HL-60/S4 treated with phorbol 12-myristate 13-acetate at 8.2 ng/mL for 4 days and 3 days (cell line): Measurements from ENCODE around the gene COLEC11.
"Not testable (repeated sequence)": the region's sequence is repeated elsewhere in the genome, so short reads cannot be mapped to it uniquely, and the experiment has no call there.

Source experiments
- in situ Hi-C: fragments of 300-500 bp; cut with MboI; formaldehyde crosslinking; loops from 2 replicates; pipeline ENCODE4 v1.15.0; 2022; ENCODE audit warnings: low sequenced_read_pairs

The COLEC11 gene

DNA sequence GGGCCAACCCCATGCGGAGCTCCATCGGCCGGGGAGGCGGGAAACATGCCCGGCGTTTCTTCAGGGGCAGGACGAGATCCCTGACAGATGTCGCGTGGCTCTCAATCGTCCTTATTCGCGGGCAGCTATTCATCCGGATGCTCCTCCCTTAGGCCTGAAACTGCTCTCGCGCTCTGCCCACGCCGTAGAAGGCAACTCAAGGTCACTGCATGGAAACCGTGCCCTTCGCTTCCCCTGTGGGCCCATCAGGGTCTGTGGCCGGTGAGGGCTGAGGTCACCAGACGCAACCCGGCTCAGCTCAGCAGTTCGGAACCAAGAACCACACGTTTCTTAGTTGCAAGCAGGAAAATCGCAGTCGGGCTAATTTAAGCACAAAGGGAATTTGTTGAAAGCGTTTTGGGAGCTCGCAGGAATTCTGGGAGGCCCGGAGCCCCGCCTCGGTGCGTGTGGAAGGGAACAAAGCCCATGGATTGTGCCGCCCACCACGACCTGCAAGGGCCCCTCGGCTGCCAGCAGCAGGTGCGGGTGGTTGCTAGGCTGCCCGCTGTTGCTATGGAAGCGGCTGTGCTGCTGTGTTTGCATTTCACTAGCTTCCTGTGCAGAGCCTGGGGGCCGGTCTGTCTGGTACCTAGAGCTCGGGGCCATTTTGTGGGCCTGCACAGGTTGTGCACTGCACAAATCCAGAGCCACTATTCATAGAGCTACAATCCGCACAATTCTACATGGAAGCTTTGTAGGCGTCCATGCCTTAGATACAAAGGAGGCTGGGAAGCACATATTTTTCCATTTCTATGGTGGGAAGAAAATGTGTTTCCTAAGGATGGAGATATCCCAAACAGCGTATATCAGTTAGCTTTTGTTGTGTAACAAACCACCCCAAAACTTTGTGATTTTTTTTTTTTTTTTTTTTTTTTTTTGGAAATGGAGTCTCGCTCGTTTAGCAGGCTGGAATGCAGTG is 57.1 kb downstream of the COLEC11 start:
- in situ Hi-C loops, result no loop called here

DNA sequence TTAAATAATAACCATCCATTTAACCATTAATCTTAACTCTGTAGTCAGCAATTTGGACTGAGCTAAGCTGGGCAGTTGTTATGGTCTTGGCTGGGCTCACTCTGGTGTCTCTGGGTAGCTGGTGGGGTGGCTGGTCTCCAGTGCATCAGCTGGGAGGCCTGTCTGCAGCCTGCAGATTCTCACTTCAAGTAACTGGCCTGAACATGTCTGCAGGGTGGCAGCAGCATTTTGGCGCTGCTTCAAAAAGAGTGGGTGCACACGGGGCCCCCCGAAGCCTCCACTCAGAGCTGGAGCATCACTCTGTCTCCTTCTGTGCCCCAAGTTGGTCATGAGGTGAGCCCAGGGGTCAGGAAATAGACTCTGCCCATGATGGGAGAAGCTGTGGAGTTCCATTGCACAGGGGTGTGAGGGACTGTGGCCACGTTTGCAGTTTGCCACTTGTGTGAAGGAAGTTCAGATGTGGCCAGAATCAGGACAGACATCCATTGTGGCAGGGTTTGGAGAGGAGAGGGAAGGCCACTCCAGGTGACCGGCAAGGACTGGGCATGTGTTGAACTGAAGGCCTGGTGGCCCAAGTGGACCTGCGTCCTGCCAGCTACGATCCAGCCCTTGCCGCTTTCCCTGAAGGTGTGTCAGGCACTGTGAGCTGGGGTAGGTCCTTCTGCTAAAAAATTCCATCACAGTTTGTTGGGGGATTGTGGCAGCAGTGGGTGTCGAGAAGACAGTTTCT is 58.1 kb downstream of the COLEC11 start:
- in situ Hi-C loops, result no loop called here

DNA sequence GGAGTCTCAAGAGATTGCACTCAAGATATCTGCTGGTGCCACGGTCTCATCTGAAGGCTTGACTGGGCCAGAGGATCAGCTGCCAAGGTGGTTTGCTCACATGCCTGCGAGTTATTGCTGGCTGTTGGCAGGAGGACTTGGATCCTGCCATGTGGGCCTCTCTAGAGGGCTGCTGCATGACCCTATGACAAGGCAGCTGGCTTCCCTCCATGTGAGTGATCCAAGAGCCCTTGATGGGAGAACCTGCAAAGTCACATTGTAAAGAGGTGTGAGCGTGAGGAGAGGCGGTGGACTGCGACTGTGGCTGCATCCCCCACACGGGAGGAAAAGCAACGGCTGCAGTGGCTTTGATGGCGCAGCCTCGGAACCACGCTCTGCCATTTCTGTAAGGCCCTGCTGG is 59.1 kb downstream of the COLEC11 start:
- in situ Hi-C loops, result no loop called here

DNA sequence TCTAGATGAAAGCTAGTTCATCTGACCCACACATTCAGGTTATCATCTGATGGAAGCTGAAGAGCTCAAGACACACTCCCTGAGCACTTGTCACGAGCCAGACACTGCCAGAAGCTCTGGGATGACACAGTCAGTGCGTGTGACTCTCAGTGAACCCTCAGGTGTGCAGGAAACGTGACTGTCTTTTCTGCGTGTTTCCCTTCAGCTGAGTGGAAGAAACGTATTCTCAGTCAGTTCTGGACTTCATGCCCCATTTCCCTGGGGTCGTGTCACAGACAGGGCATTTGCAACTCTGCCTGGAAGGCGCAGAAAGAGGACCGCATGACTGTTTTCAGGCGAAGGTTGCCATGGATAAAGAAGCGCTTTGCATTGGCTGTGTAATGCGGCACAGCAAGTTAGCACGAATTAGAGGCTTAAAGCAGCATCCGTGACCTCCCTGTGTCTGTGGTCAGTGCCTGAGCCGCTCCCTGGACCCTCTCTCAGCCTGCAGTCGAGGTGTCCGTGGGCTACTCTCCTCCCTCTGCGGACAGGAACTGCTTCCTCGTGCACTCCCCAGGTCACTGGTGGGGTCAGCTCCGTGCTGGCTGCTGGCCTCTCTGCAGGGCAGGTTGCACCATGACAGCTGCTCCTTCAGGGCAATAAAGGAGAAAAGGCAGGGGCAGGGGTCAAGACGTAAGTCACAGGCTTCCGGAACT is 59.8 kb downstream of the COLEC11 start:
- in situ Hi-C loops, result no loop called here

DNA sequence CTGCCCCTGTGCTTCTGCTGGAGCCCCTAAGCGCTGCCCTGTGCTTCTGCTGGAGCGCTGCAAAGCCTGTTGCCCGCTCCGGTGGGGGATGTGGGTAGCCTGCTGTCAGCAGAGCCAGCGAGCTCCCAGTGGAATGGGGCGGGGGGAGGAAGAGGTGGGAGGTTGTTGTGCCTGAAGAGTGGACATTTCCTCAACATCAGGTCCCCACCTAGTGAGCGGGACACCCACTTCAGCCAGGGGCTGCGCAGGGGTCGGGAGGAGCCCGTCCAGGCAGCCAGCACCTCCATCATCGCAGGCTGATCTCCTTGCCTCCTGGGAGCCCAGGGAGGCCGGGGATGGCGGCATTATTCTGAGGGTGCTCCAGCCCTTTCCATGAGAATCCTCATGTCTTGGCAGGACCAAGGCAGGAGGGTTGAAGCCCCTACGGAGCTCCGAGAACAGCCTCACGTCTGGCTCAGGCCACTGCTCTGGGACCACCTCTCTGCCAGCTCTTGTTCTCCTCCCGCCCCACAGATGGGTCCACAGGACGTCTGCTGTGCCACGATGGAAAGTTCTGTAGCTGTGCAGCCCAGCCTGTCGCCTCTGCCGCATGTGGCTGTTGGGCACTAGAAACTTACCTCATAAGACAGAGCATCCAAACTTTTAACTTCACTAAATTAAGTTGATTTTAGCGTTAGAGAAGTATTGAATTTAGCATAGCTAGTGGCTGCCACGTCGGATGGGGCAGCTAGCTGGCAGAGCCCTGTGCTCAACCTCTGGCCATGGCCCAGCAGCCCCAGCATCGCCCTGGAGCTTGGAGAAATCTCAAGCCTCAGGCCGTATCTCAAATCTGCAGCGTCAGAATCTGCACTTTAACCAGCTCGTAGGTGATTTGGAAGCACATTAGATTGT is 61.2 kb downstream of the COLEC11 start:
- in situ Hi-C loops, result no loop called here

DNA sequence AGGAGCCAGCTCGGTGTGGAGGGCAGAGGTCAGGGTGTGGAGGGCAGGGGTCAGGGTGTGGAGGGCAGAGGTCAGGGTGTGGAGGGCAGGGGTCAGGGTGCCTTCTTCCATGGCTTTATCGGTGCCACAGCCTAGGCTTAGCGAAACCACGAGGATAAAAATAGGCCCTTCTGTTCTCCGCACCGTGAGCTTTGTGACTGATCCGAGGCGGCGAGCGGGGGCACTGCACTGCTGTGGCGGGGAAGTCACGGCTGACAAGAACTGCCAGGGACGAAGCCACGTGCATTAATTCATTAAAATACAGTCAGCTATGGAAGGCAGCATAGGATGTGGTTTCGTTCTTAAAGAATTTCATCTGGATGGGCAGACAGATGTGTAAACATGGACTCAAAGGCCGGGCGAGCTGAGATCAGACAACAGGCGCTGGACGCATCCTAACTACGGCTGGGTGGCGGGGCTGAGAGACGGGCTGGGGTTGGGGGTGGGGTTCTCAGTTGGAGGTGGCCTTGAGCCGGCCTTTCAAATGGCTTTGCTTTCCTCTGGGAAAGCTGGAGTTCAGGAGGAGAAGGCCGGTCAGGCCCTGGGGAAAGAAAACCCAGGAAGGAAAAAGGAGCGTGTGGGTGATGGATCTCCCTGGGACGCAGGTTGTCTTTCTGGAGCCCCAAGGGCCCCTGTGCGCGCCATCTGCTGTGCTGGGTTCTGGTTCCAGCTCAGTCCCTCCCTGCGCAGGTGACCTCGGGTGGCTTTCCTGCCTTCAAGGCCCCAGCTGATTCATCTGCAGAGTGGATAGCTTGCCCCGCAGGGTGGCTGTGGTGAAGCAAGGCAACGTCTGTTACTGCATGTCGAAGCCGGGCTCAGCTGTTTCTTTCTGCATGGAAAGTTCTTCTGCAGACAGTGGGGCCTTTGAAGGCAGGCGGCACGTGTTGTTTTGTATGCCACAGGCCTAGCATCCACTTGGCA is 62.1 kb downstream of the COLEC11 start:
- in situ Hi-C loops, result no loop called here

DNA sequence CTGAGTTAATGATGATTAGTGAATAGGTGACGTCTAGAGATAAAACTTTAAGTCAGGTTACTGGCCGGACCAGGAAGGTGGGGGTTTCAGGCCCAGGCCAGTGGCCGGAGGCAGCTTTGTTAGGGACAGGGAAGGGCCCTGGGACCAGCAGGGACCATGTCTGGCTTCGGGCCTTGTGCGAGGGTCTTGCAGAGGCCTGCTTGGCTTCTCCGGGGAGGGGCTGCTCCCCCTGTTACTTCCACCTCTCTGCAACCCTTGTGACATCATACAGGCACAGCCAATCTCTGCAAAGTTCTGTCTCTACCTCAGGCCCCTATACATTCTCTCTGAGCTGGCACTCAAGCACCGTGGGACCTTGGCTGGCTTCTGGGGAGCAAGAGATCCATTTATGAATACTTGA is 63.0 kb downstream of the COLEC11 start, which contains the start of gene ALLC:
ALLC (plus strand) TSS at position 320 of the 400 bp plus-strand sequence. CDS start 12,958 bp downstream, outside the sequence.
- in situ Hi-C loops, result no loop called here

DNA sequence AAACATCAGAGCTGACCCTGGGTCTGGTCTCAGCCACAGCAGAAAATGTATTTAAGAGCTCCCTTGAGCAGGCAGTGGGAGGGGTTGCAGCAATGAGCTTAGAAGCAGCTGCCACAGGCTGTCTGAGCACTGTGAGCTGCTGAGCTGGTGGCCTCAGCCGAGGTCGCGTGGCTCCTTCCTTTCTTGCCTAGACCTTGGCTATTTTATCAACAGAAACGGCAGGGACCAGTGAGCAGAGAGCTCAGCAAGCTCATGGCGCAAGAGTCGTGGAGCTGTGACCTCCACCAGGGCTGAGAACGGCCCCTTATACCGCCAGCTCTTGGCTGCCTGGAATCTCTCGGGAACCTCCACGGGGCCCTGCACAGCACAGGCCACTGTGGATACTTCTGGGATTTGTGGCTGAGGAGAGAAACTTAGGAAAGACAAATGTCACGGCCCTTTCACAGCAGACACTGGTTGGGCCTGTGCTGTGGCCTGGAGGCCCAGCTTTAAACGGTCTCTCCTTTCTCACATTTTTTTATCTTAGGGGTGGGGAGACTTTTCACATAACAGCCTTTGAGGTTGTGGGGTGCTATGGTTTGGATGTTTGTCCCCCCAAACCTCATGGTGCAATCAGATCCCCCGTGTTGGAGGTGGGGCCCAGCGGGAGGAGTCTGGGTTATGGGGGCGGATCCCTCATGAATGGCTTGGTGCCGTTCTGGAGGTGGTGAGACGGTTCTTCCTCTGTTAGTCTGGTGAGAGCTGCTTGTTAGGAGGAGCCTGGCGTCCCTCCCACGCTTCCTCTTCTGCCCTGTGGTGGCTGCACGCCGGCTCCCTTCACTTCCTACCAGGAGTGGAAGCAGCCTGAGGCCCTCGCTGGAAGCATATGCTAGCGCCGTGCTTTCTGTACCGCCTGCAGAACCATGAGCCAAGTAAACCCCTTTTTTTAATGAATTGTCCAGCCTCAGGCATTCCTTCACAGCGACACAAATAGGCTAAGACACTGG is 64.8 kb downstream of the COLEC11 start:
- in situ Hi-C loops, result no loop called here

DNA sequence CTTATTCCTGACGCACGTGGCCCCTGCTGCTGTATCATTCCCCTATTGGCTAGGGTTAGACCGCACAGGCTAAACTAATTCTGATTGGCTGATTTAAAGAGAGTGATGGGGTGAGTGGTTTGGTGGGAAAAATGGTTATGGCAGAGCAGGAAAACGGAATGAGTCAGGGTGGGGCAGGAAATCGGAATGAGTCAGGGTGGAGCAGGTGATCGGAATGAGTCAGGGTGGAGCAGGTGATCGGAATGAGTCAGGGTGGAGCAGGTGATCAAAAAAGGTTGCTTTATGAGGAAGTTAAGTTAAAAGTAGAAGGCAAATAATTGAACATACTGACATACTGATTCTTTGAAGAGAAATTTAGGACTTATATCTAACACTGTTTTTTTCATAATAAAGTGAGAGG is 65.7 kb downstream of the COLEC11 start:
- in situ Hi-C loops, result not testable (repeated sequence)

DNA sequence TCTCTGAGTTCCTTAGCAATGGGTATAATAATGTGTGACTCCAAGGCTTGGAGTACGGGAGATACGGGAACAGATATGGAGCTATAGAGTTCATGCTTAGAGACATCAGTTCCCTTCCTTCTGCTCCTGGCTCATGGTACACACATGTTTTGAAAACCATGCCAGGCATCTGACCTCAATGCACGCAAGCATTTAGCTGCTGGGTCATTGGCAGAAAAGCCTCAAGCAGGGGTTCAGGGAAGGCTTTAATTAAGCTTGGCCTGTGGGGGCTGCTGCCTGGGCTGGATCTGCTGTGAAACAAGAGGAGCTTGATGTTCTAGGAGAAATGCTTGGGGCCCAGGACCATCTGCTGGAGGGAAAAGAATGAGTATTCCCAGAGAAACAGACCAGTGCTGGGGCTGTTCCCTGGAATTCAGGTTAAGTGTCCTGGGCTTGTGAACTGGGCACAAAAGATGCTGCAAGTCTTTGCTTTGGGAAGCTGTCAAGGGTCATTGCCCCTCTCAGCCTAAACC is 66.3 kb downstream of the COLEC11 start:
- in situ Hi-C loops, result no loop called here

DNA sequence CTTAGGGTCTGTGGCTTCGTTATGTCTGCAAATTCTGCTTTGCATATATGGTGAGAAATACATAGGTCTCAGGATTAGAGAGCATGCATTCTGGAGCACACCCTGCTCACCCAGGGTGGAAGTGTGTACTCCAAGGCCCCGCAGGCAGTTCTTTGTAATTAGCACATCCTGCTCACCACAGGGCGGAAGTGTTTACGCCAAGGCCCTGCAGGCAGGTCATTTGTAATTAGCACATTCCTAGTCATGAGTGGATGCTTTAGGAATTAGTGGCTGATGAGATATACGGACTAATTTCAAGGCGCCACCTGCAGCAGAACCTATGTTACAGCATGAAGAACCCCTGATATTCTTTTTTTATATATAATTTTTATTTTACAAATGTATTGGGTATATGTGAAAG is 67.3 kb downstream of the COLEC11 start:
- in situ Hi-C loops, result no loop called here

DNA sequence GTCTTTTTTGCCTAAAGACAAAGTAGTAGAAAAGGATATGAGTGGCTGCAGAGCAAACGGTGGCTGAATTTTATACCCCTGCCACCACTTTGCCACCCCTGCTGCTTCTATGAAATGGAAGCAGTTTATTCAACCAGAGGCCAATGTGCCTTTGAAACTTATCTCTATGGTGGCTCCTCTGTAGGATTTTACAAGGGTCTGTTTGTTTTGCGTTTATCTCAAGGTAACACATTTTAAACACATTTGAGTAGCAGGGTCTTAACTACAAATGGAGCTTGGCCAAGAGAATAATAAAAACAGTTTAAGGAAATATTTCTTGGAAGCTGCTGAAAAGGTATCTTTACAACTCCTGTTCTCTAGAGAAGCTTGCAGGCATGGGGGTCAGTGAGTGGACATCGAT is 69.2 kb downstream of the COLEC11 start:
- in situ Hi-C loops, result no loop called here

DNA sequence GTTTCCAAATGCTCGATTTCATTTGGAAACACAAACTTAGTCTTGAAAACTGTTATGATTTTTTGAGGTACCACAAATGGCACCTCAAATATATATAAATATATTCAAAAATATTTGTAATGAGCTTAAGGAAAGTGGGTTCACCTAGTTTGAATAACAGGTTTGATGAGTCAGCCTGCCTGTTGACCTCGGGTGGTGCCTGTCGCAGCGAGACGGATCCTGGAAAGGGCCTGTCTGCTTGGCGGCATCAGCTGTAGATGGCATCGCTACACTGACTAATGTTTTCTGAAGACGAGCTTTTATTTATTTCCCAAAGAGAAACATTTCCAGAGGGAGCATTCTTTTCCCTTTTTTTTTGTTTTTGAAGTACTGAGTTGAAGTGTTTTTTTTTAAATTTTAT is 70.0 kb downstream of the COLEC11 start:
- in situ Hi-C loops, result no loop called here

DNA sequence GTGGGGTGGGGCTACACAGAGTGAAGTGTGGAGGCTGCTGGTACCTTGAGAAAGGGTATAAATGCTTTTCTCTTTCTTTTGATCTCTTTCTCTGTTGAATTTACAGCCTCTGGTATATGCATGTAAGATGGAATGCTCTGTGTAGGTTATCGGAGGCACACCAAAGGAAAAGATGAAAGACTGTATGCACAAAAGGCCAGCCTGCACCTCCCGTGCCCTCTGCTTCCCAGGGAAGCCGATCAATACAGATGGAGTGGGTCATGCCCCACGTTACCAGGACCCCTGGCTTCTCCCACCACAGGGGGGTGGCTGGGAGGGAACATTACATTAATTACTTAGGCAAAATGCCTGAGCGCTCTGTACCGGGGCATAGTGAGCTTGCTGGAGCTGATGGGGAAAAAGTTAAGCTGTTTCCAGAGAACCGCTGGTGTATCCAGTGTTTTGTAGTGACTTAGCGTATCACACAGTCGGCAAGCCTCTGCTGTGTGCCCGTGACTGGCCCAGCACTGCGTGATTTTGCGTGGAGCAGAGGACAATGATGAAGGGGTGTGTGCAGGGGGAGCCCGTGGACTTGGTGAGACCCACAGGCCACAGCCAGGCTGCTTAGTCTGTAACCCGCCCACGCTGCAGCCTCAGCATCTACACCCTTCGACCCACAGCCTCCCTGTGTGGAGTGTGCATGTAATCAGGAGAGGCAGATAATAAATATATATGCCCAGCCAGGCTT is 71.1 kb downstream of the COLEC11 start:
- in situ Hi-C loops, result no loop called here

DNA sequence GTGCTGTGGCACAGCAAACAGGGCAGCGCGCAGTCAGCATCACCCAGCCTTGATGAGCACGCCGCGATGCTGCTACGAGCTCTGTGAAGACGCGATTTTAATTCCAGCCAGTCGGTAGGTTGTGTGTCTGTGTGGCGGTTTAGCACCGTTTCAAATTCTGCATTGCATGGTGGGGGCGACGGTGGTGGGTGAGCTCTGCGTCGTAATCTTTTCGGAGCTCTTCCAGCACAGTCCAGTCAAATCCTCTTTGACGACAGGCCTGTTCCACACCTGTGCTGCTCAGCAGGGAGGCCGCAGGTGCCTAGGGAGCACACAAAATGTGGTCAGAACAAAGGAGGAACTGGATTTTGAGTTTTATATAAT is 71.7 kb downstream of the COLEC11 start:
- in situ Hi-C loops, result no loop called here

DNA sequence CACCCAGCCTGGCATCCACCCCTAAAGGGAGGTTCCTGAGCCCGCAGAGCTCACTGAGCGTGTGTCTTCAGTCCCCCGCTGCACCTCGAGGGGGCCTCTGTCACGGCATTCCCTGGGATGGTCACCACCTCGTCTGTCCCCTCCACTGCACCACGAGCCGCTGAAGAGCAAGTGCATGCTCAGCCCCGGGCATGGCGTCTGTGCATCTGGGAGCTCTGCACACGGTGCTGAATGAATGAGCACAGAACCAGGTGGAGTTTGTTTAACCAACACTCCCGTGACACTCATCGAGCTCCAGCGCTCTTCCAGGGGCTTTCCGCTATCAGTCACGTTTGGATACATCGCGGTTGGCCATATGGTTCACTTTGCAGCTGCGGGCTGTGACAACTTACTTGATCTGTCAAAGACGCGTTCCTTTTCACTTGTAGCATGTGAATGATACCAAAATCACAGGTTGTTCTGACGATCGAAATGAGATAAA is 72.3 kb downstream of the COLEC11 start:
- in situ Hi-C loops, result no loop called here

DNA sequence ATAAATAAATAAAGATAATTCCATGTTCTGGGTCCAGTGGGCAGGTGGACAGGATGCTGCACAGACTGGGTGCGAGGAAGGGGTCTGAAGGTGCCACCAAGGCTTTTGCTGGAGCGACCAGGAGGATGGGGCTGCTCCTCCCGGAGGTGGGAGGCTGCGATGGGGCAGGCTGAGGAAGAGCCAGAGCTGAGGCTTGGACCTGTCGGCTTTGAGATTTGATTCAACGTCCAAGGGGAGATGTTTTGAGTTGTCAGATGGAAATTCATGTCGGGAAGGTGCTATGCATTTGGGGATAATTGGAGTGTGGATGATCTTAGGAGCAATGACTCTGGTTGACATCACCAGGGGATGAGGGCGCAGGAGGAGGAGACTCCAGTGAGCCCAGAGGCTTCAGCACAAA is 74.7 kb downstream of the COLEC11 start:
- in situ Hi-C loops, result no loop called here
